Peyer's patch (tissue), 4 donors: ENCODE measurements around the gene PLXNA4. TPM values are rescaled to one million over a fixed set of nuclear protein-coding genes. Genes with fewer than 3 reads are reported as not detected.

Source experiments
- DNase-seq, 3 donors: peaks; one replicate each; pipeline ENCODE4 v3.0.0-alpha.2; 2017 to 2019
- H3K27ac ChIP-seq, 4 donors: fragments of 200-600 bp; sonication (generic); one replicate each; pipeline ENCODE4 v1.5.1; 2016 to 2019
- H3K27me3 ChIP-seq, 2 donors: fragments of 200-600 bp; sonication (generic); one replicate each; pipeline ENCODE4 v1.5.1; 2019
- H3K36me3 ChIP-seq, 3 donors: fragments of 200-600 bp; sonication (generic); one replicate each; pipeline ENCODE4 v1.5.1; 2016 to 2019
- H3K4me1 ChIP-seq, 4 donors: fragments of 200-600 bp; sonication (generic); one replicate each; pipeline ENCODE4 v1.5.1; 2016 to 2019
- H3K4me3 ChIP-seq, 4 donors: fragments of 200-600 bp; sonication (generic); 1 replicate in 3 of 4; 2 replicates in 1 of 4; pipeline ENCODE4 v1.5.1; 2016 to 2019; ENCODE audit warnings: mild to moderate bottlenecking in 1 of 4
- H3K9me3 ChIP-seq, 4 donors: fragments of 200-600 bp; sonication (generic); one replicate each; pipeline ENCODE4 v1.5.1; 2016 to 2019; ENCODE audit warnings: mild to moderate bottlenecking in 1 of 4
- CTCF ChIP-seq, 6 experiments: fragments of 450-650 bp in 4 of 6; fragments of 200-600 bp in 2 of 6; sonication (generic) in 1 of 6; IDR thresholded peaks; one replicate each; pipeline ENCODE4 v1.5.1; 2017 to 2019; ENCODE audit warnings: antibody characterized with exemption in 6 of 6, mild to moderate bottlenecking in 3 of 6, moderate library complexity in 1 of 6
- POLR2A ChIP-seq, 2 donors: fragments of 450-650 bp; IDR thresholded peaks; one replicate each; pipeline ENCODE4 v1.5.1; 2017; ENCODE audit warnings: antibody characterized with exemption in 2 of 2, mild to moderate bottlenecking in 2 of 2, moderate library complexity in 2 of 2
- total RNA-seq, 4 donors: library from RNA; depleted of rRNA; stranded (reverse); fragments of >200 nt; gene quantifications; one replicate each; pipeline ENCODE4 v1.1.0, GENCODE V29; 2016

The PLXNA4 gene
- total RNA-seq, 4 donors from 2014 or later, result 1.4 to 3.8 (median 3.0) TPM

- TF ChIP-seq CTCF (IDR thresholded peaks at IDR 0.05) (no peak), POLR2A (IDR thresholded peaks at IDR 0.05) (no peak)
- no peak overlapping the region for H3K27ac ChIP-seq
- DNase-seq, result no peak
These were observed 451.7 kb downstream of the PLXNA4 start for GRCh38 chr7:132124575-132124974.

GRCh38 chr7:132123773-132124172 lies 452.5 kb downstream of the PLXNA4 start:
- Histone ChIP-seq H3K27me3 (no peaks in the 10 kb centered on the region), H3K36me3 (no peaks in the 10 kb centered on the region), H3K27ac (no peak overlapping the region), H3K4me1 (no peaks in the 10 kb centered on the region), H3K4me3 (no peak overlapping the region), H3K9me3 (no peaks in the 10 kb centered on the region)
- TF ChIP-seq POLR2A (IDR thresholded peaks at IDR 0.05) (no peak), CTCF (IDR thresholded peaks at IDR 0.05) (no peak)
- no peak for DNase-seq

More at GRCh38 chr7:132124575-132124974, 451.7 kb downstream of the PLXNA4 start:
- no peaks in the 10 kb centered on the region for H3K4me1 ChIP-seq
- H3K9me3 ChIP-seq, result no peaks in the 10 kb centered on the region
- H3K4me3 ChIP-seq, result no peak overlapping the region
- H3K36me3 ChIP-seq, result no peaks in the 10 kb centered on the region
- no peaks in the 10 kb centered on the region for H3K27me3 ChIP-seq

- no peaks in the 10 kb centered on the region for H3K36me3 ChIP-seq
- H3K27me3 ChIP-seq, result no peaks in the 10 kb centered on the region
- H3K4me3 ChIP-seq, result no peak overlapping the region
- H3K9me3 ChIP-seq, result no peaks in the 10 kb centered on the region
- TF ChIP-seq CTCF (IDR thresholded peaks at IDR 0.05) (no peak), POLR2A (IDR thresholded peaks at IDR 0.05) (no peak)
- DNase-seq, result no peak
- H3K4me1 ChIP-seq, result no peaks in the 10 kb centered on the region
- no peak overlapping the region for H3K27ac ChIP-seq
These were observed 453.4 kb downstream of the PLXNA4 start for GRCh38 chr7:132122901-132123300.

- no peaks in the 10 kb centered on the region for H3K4me1 ChIP-seq
- no peaks in the 10 kb centered on the region for H3K36me3 ChIP-seq
- no peak overlapping the region for H3K27ac ChIP-seq
- no peaks in the 10 kb centered on the region for H3K27me3 ChIP-seq
- H3K9me3 ChIP-seq, result no peaks in the 10 kb centered on the region
- H3K4me3 ChIP-seq, result no peak overlapping the region
- TF ChIP-seq POLR2A (IDR thresholded peaks at IDR 0.05) (no peak), CTCF (IDR thresholded peaks at IDR 0.05) (no peak)
- no peak for DNase-seq
These were observed 454.3 kb downstream of the PLXNA4 start for GRCh38 chr7:132121987-132122386.

GRCh38 chr7:132118641-132119040 lies 457.6 kb downstream of the PLXNA4 start:
- Histone ChIP-seq H3K27ac (no peak overlapping the region), H3K4me1 (no peaks in the 10 kb centered on the region), H3K9me3 (no peaks in the 10 kb centered on the region), H3K27me3 (no peaks in the 10 kb centered on the region), H3K36me3 (no peaks in the 10 kb centered on the region), H3K4me3 (no peak overlapping the region)
- TF ChIP-seq POLR2A (IDR thresholded peaks at IDR 0.05), result no peak
- no peak for TF ChIP-seq CTCF (IDR thresholded peaks at IDR 0.05)
- DNase-seq, result no peak

- no peak for DNase-seq
- Histone ChIP-seq H3K4me3 (no peak overlapping the region), H3K4me1 (no peaks in the 10 kb centered on the region), H3K9me3 (no peaks in the 10 kb centered on the region), H3K27ac (no peak overlapping the region), H3K36me3 (no peaks in the 10 kb centered on the region), H3K27me3 (no peaks in the 10 kb centered on the region)
- TF ChIP-seq CTCF (IDR thresholded peaks at IDR 0.05) (no peak), POLR2A (IDR thresholded peaks at IDR 0.05) (no peak)
These were observed 458.6 kb downstream of the PLXNA4 start for GRCh38 chr7:132117636-132118035.
